ENCODE data around the gene PWWP2B. TPM values are rescaled to one million over a fixed set of nuclear protein-coding genes. Genes with fewer than 3 reads are reported as not detected.

The PWWP2B gene
- total and polyA plus RNA-seq, 2 donors (not counting 3 experiments of a cell fraction or from before 2014, with no cell fraction given), result 4.6 to 11.8 TPM

GRCh38 chr10:132364594-132364970 lies 32.4 kb upstream of the PWWP2B start:
- no peaks in the 10 kb centered on the region for H3K9me3 ChIP-seq (replicated peaks; ENCODE audit: control insufficient read depth, insufficient read depth, low read length)
- dilution Hi-C loops (cut with MboI; ENCODE audit: extremely low pct_ligation_motif_present, low sequenced_read_pairs), result no loop called here
- CTCF ChIA-PET, result no interaction called here
- BruUV-seq (replicated peaks), result no TSS peak
- no peak for DNase-seq (ENCODE audit: low read depth, low spot score)
- TF ChIP-seq FOS (IDR thresholded peaks at IDR 0.05; ENCODE audit: borderline replicate concordance, insufficient read depth, low read length), result no peak
- no peak for TF ChIP-seq JUN (IDR thresholded peaks at IDR 0.05; ENCODE audit: borderline replicate concordance, insufficient read depth, insufficient read length, low read depth)
- TF ChIP-seq GATA2 (IDR thresholded peaks at IDR 0.05; ENCODE audit: insufficient read depth, insufficient read length, low read depth, low read length), result no peak
- no peak for TF ChIP-seq POLR2AphosphoS5 (IDR thresholded peaks at IDR 0.05; ENCODE audit: insufficient read depth, low read depth, low read length)
- TF ChIP-seq, protein P1, sequence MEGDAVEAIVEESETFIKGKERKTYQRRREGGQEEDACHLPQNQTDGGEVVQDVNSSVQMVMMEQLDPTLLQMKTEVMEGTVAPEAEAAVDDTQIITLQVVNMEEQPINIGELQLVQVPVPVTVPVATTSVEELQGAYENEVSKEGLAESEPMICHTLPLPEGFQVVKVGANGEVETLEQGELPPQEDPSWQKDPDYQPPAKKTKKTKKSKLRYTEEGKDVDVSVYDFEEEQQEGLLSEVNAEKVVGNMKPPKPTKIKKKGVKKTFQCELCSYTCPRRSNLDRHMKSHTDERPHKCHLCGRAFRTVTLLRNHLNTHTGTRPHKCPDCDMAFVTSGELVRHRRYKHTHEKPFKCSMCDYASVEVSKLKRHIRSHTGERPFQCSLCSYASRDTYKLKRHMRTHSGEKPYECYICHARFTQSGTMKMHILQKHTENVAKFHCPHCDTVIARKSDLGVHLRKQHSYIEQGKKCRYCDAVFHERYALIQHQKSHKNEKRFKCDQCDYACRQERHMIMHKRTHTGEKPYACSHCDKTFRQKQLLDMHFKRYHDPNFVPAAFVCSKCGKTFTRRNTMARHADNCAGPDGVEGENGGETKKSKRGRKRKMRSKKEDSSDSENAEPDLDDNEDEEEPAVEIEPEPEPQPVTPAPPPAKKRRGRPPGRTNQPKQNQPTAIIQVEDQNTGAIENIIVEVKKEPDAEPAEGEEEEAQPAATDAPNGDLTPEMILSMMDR (IDR thresholded peaks at IDR 0.05; ENCODE audit: extremely low read depth in 1 of 2, insufficient read depth in 1 of 2, low read depth in 1 of 2, low read length in 2 of 2), result no peak
- TF ChIP-seq POLR2A (IDR thresholded peaks at IDR 0.05; ENCODE audit: low read depth, low read length), result no peak
- TF ChIP-seq EZH2 (IDR thresholded peaks at IDR 0.05; ENCODE audit: borderline replicate concordance, low read depth, low read length, severe bottlenecking), result no peak
- no peak for TF ChIP-seq MYC (IDR thresholded peaks at IDR 0.05; ENCODE audit: low read depth, low read length)
- TF ChIP-seq, protein P2, sequence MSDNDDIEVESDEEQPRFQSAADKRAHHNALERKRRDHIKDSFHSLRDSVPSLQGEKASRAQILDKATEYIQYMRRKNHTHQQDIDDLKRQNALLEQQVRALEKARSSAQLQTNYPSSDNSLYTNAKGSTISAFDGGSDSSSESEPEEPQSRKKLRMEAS (IDR thresholded peaks at IDR 0.05; ENCODE audit: insufficient read depth, insufficient read length), result no peak
- no peak overlapping the region for H3K4me3 ChIP-seq (replicated peaks in 1 of 3; ENCODE audit: insufficient read depth in 1 of 3, low read depth in 1 of 3, low read length in 3 of 3)
- no peaks in the 10 kb centered on the region for H3K9me1 ChIP-seq (replicated peaks; ENCODE audit: control insufficient read depth, extremely low read depth, insufficient read depth, low read length)
- H3K27me3 ChIP-seq (ENCODE audit: control insufficient read depth in 2 of 2, insufficient read depth in 2 of 2, low read length in 2 of 2), result no peaks in the 10 kb centered on the region
- POLR2A ChIA-PET, result no interaction called here
- no peak overlapping the region for H2AFZ ChIP-seq (ENCODE audit: low read depth, low read length)
- H3K4me2 ChIP-seq (ENCODE audit: insufficient read depth, low read length), result no peak overlapping the region
- FAIRE-seq, result no peak
- H3K79me2 ChIP-seq (ENCODE audit: control insufficient read depth, insufficient read depth, low read length), result no peaks in the 10 kb centered on the region
- H3K4me1 ChIP-seq (ENCODE audit: control insufficient read depth, extremely low read depth, insufficient read depth, low read length), result no peaks in the 10 kb centered on the region
- no peaks in the 10 kb centered on the region for H3K36me3 ChIP-seq (ENCODE audit: control insufficient read depth in 2 of 2, extremely low read depth in 1 of 2, insufficient read depth in 2 of 2, low read length in 2 of 2)
- intact Hi-C loops (cut with micrococcal nuclease), result no loop called here
- H3K27ac ChIP-seq (ENCODE audit: insufficient read depth, low read depth, low read length), result no peak overlapping the region
- no peaks in the 10 kb centered on the region for H4K20me1 ChIP-seq (replicated peaks; ENCODE audit: control insufficient read depth, extremely low read depth, insufficient read depth, low read length)
- H3K9ac ChIP-seq (replicated peaks; ENCODE audit: extremely low read depth, insufficient read depth, low read length), result no peak overlapping the region
